Body of pancreas (tissue), 4 donors: ENCODE data around the gene ZNF555. TPM values are rescaled to one million over a fixed set of nuclear protein-coding genes. Genes with fewer than 3 reads are reported as not detected.
"Not testable (repeated sequence)": the region's sequence is repeated elsewhere in the genome, so short reads cannot be mapped to it uniquely, and the experiment has no call there.

ENCODE experiments used
- ATAC-seq: fragments of 150-250 bp; one replicate; pipeline ENCODE4 v1.9.1; 2016
- DNase-seq, 4 donors: peaks; one replicate each; pipeline ENCODE4 v3.0.0-alpha.2; 2019
- H3K27ac ChIP-seq, 4 donors: fragments of 200-600 bp; sonication (generic); 1 replicate in 3 of 4; 2 replicates in 1 of 4; pipeline versions ENCODE4 v1.5.1 to v1.6.1; 2016 to 2019; ENCODE audit warnings: mild to moderate bottlenecking in 1 of 4, mixed read lengths in 1 of 4, moderate library complexity in 1 of 4
- H3K27me3 ChIP-seq, 2 donors: fragments of 200-600 bp; sonication (generic); one replicate each; pipeline ENCODE4 v1.6.0; 2016; ENCODE audit warnings: mild to moderate bottlenecking in 1 of 2
- H3K36me3 ChIP-seq, 2 donors: fragments of 200-600 bp; sonication (generic); replicated peaks in 1 of 2; 2 replicates each; pipeline ENCODE4 v1.5.1; 2016; ENCODE audit warnings: low read depth in 2 of 2; ENCODE audit not compliant: insufficient read depth in 1 of 2
- H3K4me1 ChIP-seq: fragments of 200-600 bp; sonication (generic); one replicate; pipeline ENCODE4 v1.6.0; 2016
- H3K4me3 ChIP-seq, 2 donors: fragments of 200-600 bp; sonication (generic); 1 replicate in 1 of 2; 2 replicates in 1 of 2; pipeline ENCODE4 v1.5.1; 2016 to 2019
- H3K9me3 ChIP-seq, 3 donors: fragments of 200-600 bp; sonication (generic); 1 replicate in 2 of 3; 2 replicates in 1 of 3; pipeline ENCODE4 v1.5.1; 2016
- CTCF ChIP-seq, 7 experiments: fragments of 450-650 bp in 4 of 7; fragments of 200-600 bp in 3 of 7; sonication (generic) in 3 of 7; IDR thresholded peaks; one replicate each; pipeline ENCODE4 v1.5.1; 2016 to 2019; ENCODE audit warnings: antibody characterized with exemption in 7 of 7
- POLR2A ChIP-seq, 3 donors: fragments of 450-650 bp; IDR thresholded peaks; one replicate each; pipeline ENCODE4 v1.6.1; 2016; ENCODE audit warnings: antibody characterized with exemption in 3 of 3, mild to moderate bottlenecking in 2 of 3
- WGBS, 2 donors: methylation state at CpG; one replicate each; pipeline ENCODE4 v1.1.5; 2017; 5-methylcytosine and 5-hydroxymethylcytosine counted together
- intact Hi-C: fragments of 100-400 bp; cut with DNase I; formaldehyde crosslinking; loops from one replicate; pipeline ENCODE4 v1.15.1; 2023
- total RNA-seq, 2 donors: library from RNA; depleted of rRNA; stranded (reverse); fragments of >200 nt; gene quantifications; one replicate each; pipeline ENCODE4 v1.1.0, GENCODE V29; 2016

Gene ZNF555
- total RNA-seq, 2 donors from 2014 or later = 2.3 to 4.6 TPM

GRCh38 chr19:2816641-2817040, 24.6 kb upstream of the ZNF555 start:
- DNase-seq (no peak), ATAC-seq (no peak)
- intact Hi-C loops = no loop called here
- Histone ChIP-seq H3K27me3 (no peaks in the 10 kb centered on the region), H3K36me3 (no peaks in the 10 kb centered on the region), H3K9me3 (no peaks in the 10 kb centered on the region), H3K4me3 (no peak overlapping the region), H3K4me1 (peaks cover 14% of the 10 kb centered on the region), H3K27ac (no peak overlapping the region)
- TF ChIP-seq CTCF (IDR thresholded peaks at IDR 0.05) = no peak
- no peak for TF ChIP-seq POLR2A (IDR thresholded peaks at IDR 0.05)
- WGBS, 2 donors = 83 to 91% methylated on average over 15 to 16 of the region's 16 CpGs

- peak in 1 of 4 donors; percentile 22 for DNase-seq
- peaks cover 14% of the 10 kb centered on the region for H3K4me1 ChIP-seq
- H3K27ac ChIP-seq, H3K9me3 ChIP-seq, H3K36me3 ChIP-seq, ATAC-seq, H3K4me3 ChIP-seq, intact Hi-C loops, H3K27me3 ChIP-seq: not testable (repeated sequence)
- WGBS, 2 donors = 69 to 70% methylated on average over 22 of the region's 22 CpGs
Observed at GRCh38 chr19:2817237-2817829, 23.9 kb upstream of the ZNF555 start.

- TF ChIP-seq CTCF (IDR thresholded peaks at IDR 0.05) = peak; percentile 93 to 99 (median 97)
- peak in 2 of 3 donors; percentile 35 to 36 for TF ChIP-seq POLR2A (IDR thresholded peaks at IDR 0.05)
Observed at GRCh38 chr19:2819540-2820111, 21.6 kb upstream of the ZNF555 start, which contains the start of gene ZNF554. Gene ZNF554, plus strand, starts transcription at chr19:2819868. Its CDS starts 204 bp downstream, at chr19:2820072.

GRCh38 chr19:2820112-2820702, 21.1 kb upstream of the ZNF555 start:
- intact Hi-C loops = no loop called here
- no peaks in the 10 kb centered on the region for H3K36me3 ChIP-seq
- ATAC-seq (peak; percentile 4), DNase-seq (peak in 2 of 4 donors; percentile 10 to 26)
- no peaks in the 10 kb centered on the region for H3K9me3 ChIP-seq
- no peak for TF ChIP-seq POLR2A (IDR thresholded peaks at IDR 0.05)
- no peak for TF ChIP-seq CTCF (IDR thresholded peaks at IDR 0.05)
- no peaks in the 10 kb centered on the region for H3K27me3 ChIP-seq
- 1 to 13% methylated on average over 3 to 33 of the region's 36 CpGs for WGBS, 2 donors
- peaks cover 14% of the 10 kb centered on the region for H3K4me1 ChIP-seq
- peak overlapping the region in 3 of 4 donors; percentile 47 to 62 (median 60) for H3K27ac ChIP-seq
- H3K4me3 ChIP-seq = peak overlapping the region; percentile 70 to 81

More at GRCh38 chr19:2819540-2820111, 21.6 kb upstream of the ZNF555 start, which contains the start of gene ZNF554:
- Histone ChIP-seq H3K4me1 (peaks cover 14% of the 10 kb centered on the region), H3K27ac (peak within 1 kb of the TSS in 3 of 4 donors; percentile 47 to 62 (median 60)), H3K36me3 (no peaks in the 10 kb centered on the region), H3K27me3 (no peaks in the 10 kb centered on the region), H3K9me3 (no peaks in the 10 kb centered on the region), H3K4me3 (peak within 1 kb of the TSS; percentile 70 to 81)
- ATAC-seq (peak; percentile 99), DNase-seq (peak; percentile 98 to 99 (median 98))
- WGBS, 2 donors = 1% methylated on average over 23 to 41 of the region's 64 CpGs
- intact Hi-C loops = no loop called here

GRCh38 chr19:2822846-2823245, 18.4 kb upstream of the ZNF555 start:
- intact Hi-C loops = no loop called here

More at GRCh38 chr19:2822846-2823245, 18.4 kb upstream of the ZNF555 start:
- no peaks in the 10 kb centered on the region for H3K36me3 ChIP-seq
- no peaks in the 10 kb centered on the region for H3K27me3 ChIP-seq
- H3K27ac ChIP-seq = no peak overlapping the region
- DNase-seq (no peak), ATAC-seq (no peak)
- H3K4me1 ChIP-seq = peaks cover 14% of the 10 kb centered on the region
- no peak for TF ChIP-seq POLR2A (IDR thresholded peaks at IDR 0.05)
- no peak overlapping the region for H3K4me3 ChIP-seq
- WGBS, 2 donors = 94% methylated on average over 4 to 5 of the region's 5 CpGs
- H3K9me3 ChIP-seq = no peaks in the 10 kb centered on the region
